Activated naive CD8-positive, alpha-beta T cell (primary cell): ENCODE data around the gene RUNDC3A.

Experiments used
- H3K27ac Mint-ChIP-seq: one replicate; pipeline ENCODE4 v1.8.0; 2021; ENCODE audit warnings: mixed read lengths
- H3K27me3 Mint-ChIP-seq: one replicate; pipeline ENCODE4 v1.8.0; 2021; ENCODE audit warnings: mixed read lengths
- H3K36me3 Mint-ChIP-seq: one replicate; pipeline ENCODE4 v1.8.0; 2021; ENCODE audit warnings: mixed read lengths
- H3K4me1 Mint-ChIP-seq: one replicate; pipeline ENCODE4 v1.8.0; 2021; ENCODE audit warnings: low read depth, mixed read lengths
- H3K4me3 Mint-ChIP-seq: one replicate; pipeline ENCODE4 v1.8.0; 2021; ENCODE audit warnings: mild to moderate bottlenecking, mixed read lengths
- H3K9me3 Mint-ChIP-seq: one replicate; pipeline ENCODE4 v1.8.0; 2021; ENCODE audit warnings: low read depth, mixed read lengths

The RUNDC3A gene

DNA sequence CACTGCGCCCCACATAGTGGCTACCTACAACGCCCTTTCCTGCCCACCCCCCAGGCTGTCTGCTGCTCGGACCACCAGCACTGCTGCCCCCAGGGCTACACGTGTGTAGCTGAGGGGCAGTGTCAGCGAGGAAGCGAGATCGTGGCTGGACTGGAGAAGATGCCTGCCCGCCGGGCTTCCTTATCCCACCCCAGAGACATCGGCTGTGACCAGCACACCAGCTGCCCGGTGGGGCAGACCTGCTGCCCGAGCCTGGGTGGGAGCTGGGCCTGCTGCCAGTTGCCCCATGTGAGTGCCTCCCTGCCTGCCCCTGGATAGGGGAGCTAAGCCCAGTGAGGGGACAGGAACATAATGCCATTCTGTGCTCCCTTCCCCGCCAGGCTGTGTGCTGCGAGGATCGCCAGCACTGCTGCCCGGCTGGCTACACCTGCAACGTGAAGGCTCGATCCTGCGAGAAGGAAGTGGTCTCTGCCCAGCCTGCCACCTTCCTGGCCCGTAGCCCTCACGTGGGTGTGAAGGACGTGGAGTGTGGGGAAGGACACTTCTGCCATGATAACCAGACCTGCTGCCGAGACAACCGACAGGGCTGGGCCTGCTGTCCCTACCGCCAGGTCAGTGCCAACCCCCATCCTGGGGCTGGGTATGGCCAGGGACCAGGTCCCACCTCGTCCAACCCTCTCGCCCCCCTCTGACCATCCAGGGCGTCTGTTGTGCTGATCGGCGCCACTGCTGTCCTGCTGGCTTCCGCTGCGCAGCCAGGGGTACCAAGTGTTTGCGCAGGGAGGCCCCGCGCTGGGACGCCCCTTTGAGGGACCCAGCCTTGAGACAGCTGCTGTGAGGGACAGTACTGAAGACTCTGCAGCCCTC is 43.8 kb downstream of the RUNDC3A start:
- Mint-ChIP-seq H3K36me3 (no peaks in the 10 kb centered on the region), H3K4me1 (peaks cover 2% of the 10 kb centered on the region), H3K27ac (no peak overlapping the region), H3K4me3 (peak overlapping the region; percentile 68), H3K27me3 (no peaks in the 10 kb centered on the region), H3K9me3 (no peaks in the 10 kb centered on the region)

DNA sequence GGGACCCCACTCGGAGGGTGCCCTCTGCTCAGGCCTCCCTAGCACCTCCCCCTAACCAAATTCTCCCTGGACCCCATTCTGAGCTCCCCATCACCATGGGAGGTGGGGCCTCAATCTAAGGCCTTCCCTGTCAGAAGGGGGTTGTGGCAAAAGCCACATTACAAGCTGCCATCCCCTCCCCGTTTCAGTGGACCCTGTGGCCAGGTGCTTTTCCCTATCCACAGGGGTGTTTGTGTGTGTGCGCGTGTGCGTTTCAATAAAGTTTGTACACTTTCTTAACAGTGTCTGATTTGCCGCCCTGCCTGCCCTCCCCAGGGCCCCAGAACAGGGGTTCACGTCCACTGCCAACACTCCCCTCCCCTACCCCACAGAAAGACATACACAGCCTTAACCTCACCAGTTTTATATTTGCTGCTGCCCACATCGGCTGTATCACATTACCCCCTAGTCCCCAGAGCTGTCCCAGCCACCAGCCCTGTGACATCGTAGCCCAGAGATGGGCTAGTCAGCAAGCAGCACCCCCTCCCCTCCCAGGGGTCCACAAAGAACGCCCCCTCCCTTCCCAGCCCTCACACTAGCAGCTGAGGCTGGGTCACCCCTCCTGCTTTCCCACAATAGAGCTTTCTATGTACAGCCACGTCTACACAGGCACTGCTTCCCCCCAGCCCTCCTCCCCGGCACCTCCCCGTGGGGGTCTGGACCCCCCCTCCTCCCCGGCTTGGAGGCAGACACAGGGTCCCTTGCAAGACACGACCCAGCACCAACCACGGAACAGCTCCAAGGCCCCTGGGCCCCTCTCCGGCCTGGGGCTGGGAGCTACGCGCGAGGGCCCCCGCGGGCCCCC is 44.6 kb downstream of the RUNDC3A start:
- H3K27me3 Mint-ChIP-seq: no peaks in the 10 kb centered on the region
- no peak overlapping the region for H3K27ac Mint-ChIP-seq
- no peaks in the 10 kb centered on the region for H3K9me3 Mint-ChIP-seq
- no peaks in the 10 kb centered on the region for H3K36me3 Mint-ChIP-seq
- peak overlapping the region; percentile 68 for H3K4me3 Mint-ChIP-seq
- H3K4me1 Mint-ChIP-seq: peaks cover 2% of the 10 kb centered on the region

DNA sequence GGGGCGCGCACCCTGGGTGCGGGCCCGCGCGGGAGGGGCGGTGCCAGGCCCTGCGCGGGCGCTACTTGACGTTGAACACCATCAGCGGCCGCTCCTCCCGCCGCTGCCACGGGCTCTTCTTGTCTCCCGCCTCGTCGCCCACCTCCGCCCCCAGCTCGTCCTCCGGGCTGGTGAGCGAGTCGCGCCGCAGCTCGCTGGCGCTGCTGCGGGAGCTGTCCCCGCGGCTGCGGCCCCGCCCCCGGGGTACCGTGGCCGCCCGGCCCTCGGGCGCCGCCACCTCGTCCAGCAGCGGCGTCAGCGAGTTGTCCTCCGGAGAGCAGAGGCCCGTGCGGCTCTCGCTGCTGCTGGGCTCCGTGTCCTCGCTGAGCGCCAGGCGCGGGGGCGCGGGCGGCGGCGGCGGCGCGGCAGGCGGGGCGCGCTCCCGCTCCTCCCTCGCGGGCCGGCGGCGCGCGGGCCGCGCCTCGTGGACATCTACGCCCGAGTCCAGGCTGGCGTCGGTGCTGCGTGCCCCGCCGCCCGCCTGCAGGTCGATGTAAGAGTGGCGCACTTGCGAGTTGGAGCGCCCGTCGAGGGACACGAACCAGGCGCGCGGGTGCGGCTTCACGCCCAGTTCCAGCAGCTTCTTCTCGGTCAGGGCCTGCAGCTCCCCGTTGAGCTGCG is 45.4 kb downstream of the RUNDC3A start:
- H3K9me3 Mint-ChIP-seq: no peaks in the 10 kb centered on the region
- peaks cover 3% of the 10 kb centered on the region for H3K4me1 Mint-ChIP-seq
- peak overlapping the region; percentile 73 for H3K4me3 Mint-ChIP-seq
- H3K36me3 Mint-ChIP-seq: no peaks in the 10 kb centered on the region
- H3K27ac Mint-ChIP-seq: no peak overlapping the region
- H3K27me3 Mint-ChIP-seq: no peaks in the 10 kb centered on the region

DNA sequence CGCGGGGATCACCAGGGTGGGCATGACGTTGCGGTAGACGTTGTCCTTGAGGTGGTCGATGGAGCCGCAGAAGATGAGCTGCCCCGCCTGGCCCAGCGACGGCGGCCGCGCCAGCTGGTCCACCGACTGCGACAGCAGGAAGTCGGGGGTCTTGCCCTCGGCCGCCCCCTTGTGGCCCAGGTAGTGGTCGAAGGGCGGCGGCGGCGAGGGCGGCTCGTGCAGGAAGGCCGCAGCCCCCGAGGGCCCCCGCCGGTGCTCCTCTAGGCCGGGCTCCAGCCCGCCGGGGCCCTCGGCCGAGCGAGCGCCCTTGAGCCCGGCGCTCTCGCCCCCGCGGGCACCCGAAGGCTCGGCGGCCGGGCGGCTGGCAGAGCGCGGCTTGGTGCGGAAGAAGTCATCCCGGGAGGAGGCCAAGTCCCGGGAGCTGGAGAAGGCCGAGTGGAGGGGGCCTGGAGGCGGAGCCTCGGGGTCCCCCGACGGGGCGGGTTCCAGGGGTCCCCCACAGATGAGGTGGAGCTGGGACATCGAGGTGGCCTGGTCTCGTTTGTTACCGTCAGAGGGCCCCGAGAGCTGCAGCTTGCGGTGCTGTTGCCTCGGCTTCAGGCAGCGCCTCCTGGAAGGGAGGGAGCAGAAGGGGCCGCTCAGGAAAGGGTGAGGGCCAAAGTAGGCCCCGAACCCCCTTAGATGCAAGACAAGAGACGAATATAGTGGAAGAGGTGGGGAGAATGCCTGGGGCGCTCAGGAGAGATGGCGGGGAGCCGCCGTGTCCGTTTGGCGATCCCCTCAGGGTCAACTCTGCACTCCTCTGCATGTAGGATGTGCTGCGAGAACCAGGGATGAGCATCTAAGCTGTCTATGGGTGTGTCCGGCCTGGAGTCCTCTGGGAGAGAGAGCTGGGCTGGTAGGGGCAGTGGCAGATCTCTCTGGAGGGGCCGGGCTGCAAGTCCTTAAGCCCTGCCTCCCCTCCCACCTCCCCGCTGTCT is 46.5 kb downstream of the RUNDC3A start:
- Mint-ChIP-seq H3K9me3 (no peaks in the 10 kb centered on the region), H3K27ac (no peak overlapping the region), H3K27me3 (no peaks in the 10 kb centered on the region), H3K4me3 (peak overlapping the region; percentile 42), H3K4me1 (peaks cover 9% of the 10 kb centered on the region), H3K36me3 (no peaks in the 10 kb centered on the region)

DNA sequence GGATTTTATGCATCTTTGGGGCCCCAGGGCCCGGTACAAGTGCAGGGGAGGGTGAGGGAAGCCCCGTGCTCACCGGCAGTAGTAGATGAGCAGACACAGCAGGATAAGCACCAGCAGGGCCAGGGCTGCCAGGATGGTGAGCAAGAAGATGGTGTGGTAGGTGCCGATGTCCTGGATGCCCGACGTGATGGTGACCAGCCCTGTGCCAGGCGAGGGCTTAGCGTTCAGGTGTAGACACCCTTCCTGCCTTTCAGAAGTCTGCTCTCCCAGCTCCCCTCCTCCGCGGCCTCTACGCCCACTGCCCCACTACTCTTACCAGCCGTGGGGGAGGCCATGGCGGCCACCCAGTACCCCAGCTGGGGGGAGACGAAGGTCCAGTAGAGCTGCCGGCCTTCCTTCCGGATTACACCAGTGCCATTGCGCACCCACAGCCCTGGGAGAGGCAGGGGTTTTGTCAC is 47.3 kb downstream of the RUNDC3A start:
- Mint-ChIP-seq H3K9me3 (no peaks in the 10 kb centered on the region), H3K36me3 (no peaks in the 10 kb centered on the region), H3K27ac (no peak overlapping the region), H3K27me3 (no peaks in the 10 kb centered on the region), H3K4me1 (peaks cover 8% of the 10 kb centered on the region), H3K4me3 (no peak overlapping the region)

DNA sequence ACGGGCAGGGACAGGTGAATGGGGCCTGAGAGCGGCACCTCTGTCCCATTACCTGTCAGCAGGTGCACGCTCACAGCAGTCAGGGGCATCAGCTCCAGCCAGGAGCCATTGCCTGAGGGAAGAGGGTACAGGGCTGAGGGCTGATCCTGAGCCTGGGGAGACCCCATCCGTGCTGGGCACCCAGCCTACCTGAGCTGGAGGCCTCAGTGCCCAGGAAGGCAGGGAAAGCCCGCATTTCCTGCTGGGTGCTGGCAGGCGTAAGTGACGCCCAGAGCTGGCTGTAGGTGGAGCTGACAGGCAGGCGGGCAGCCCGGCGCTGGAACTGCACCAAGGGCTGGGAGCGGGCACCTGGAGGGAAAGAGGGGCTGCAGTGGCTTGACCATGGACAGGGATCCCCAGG is 47.8 kb downstream of the RUNDC3A start:
- Mint-ChIP-seq H3K9me3 (no peaks in the 10 kb centered on the region), H3K27me3 (no peaks in the 10 kb centered on the region), H3K4me1 (peaks cover 7% of the 10 kb centered on the region), H3K36me3 (no peaks in the 10 kb centered on the region), H3K27ac (no peak overlapping the region), H3K4me3 (no peak overlapping the region)

DNA sequence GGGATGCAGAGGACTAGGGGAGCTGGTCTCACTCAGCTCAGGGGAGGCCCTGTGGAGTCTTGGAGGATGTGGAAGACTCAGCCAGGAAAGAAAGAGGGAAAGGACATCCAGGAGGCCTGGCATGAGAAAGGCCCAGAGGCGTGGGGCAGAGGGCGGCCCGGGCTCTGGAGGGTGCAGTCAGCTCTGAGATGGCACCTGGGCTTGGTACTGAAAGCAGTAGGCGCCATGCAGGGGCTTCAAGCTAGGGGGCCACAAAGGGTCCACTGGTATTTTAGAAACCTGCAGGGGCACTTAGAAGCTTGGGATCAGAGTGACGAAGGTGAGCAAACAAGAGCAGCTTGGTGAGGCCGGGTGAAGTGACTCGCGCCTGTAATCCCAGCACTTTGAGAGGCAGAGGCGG is 49.7 kb downstream of the RUNDC3A start:
- Mint-ChIP-seq H3K9me3 (no peaks in the 10 kb centered on the region), H3K4me1 (peaks cover 7% of the 10 kb centered on the region), H3K27me3 (no peaks in the 10 kb centered on the region), H3K27ac (no peak overlapping the region), H3K36me3 (no peaks in the 10 kb centered on the region), H3K4me3 (no peak overlapping the region)

DNA sequence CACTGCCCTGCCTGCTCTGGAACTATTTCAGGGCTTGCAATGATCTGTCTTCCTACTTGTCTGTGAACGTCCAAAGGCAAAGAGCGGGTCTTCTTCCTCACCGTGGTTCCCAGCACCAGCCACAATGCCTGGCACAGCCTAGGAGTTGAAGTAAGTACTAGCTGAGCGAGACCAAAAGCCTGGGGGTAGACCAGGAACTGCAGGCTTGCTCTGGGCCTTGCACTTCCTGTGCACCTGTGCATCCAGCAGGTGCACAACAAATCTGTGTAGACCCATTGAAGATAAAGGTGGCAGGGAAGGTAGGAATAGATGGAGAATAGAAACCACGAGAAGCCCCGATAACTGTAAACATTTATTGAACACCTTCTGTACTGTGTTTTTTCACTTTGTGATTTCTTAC is 50.6 kb downstream of the RUNDC3A start:
- peaks cover 7% of the 10 kb centered on the region for H3K4me1 Mint-ChIP-seq
- H3K27ac Mint-ChIP-seq: no peak overlapping the region
- H3K27me3 Mint-ChIP-seq: no peaks in the 10 kb centered on the region
- no peak overlapping the region for H3K4me3 Mint-ChIP-seq
- H3K9me3 Mint-ChIP-seq: no peaks in the 10 kb centered on the region
- no peaks in the 10 kb centered on the region for H3K36me3 Mint-ChIP-seq

DNA sequence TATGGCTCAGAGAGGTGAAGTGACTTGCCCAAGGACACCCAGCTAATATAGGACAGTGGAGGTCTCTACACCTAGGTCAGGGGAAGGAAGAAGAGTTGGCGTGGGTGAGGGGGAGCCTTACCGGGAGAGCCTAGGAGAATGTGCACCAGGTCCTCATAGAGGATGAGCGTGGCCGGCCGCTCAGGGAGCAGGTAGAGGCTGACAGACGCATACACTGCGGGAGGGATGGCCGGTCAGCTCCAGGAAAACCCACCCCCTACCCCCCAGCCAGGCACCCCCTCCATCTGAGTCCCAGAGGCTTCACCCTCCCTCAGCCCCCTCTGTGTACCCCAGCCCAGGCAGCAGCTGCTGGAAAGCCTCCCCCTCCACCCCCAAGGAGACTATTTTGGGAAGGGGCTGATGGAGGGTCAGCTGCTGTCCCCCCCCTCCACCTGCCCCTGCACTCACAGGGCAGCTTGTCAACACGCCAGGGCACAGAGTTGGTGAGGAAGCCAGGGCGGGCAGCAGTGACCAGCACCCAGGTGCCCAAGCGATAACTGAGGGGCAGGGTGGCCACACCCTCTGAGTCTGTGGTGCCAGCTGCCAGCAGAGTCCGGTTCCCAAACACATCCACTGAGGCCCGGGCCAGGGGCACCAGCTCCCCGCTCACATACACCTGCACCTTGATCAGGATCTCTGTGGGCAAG is 51.2 kb downstream of the RUNDC3A start:
- H3K27me3 Mint-ChIP-seq: no peaks in the 10 kb centered on the region
- no peak overlapping the region for H3K4me3 Mint-ChIP-seq
- peaks cover 7% of the 10 kb centered on the region for H3K4me1 Mint-ChIP-seq
- H3K27ac Mint-ChIP-seq: no peak overlapping the region
- H3K9me3 Mint-ChIP-seq: no peaks in the 10 kb centered on the region
- H3K36me3 Mint-ChIP-seq: no peaks in the 10 kb centered on the region

DNA sequence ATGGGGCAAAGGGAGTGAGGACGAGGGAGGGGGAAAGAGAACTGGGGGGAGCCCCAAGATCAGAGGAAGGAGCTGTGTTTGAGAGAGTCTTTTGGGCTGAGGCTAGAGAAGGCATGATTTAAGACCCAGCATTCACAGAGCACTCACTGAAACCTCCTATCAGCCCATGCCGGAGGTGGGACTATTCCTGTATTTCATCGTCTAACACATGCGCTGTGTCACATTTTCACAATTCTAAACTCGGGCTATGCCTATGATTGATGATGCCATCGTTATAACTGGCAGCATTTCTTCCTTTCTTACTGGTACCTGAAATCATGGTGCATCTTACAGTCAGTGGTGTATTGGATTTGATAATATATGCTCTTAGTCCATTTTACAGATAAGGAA is 51.7 kb downstream of the RUNDC3A start:
- no peak overlapping the region for H3K27ac Mint-ChIP-seq
- H3K27me3 Mint-ChIP-seq: no peaks in the 10 kb centered on the region
- H3K4me1 Mint-ChIP-seq: peaks cover 9% of the 10 kb centered on the region
- H3K4me3 Mint-ChIP-seq: no peak overlapping the region
- no peaks in the 10 kb centered on the region for H3K9me3 Mint-ChIP-seq
- no peaks in the 10 kb centered on the region for H3K36me3 Mint-ChIP-seq

DNA sequence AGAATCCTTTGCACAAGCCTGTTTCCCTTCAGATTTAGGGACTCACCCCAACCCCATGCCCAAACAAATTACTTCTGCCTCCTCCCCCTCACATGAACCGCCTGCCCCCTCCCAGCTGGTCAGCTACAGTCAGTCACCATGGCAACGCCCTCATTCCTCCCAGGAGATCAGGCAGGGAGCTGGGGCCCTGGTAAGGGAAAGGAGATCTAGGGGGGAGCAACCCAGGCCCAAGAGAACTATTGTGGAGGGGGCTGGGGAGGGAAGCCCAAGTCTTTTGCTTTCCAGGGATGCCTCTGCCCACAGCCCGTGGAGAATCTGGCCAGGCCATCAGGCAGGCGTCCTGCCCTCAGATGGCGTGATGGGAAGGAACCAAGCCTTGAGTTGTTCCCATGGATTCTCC is 52.4 kb downstream of the RUNDC3A start:
- Mint-ChIP-seq H3K4me3 (no peak overlapping the region), H3K9me3 (no peaks in the 10 kb centered on the region), H3K4me1 (peaks cover 9% of the 10 kb centered on the region), H3K36me3 (no peaks in the 10 kb centered on the region), H3K27ac (no peak overlapping the region), H3K27me3 (peaks cover 2% of the 10 kb centered on the region)

DNA sequence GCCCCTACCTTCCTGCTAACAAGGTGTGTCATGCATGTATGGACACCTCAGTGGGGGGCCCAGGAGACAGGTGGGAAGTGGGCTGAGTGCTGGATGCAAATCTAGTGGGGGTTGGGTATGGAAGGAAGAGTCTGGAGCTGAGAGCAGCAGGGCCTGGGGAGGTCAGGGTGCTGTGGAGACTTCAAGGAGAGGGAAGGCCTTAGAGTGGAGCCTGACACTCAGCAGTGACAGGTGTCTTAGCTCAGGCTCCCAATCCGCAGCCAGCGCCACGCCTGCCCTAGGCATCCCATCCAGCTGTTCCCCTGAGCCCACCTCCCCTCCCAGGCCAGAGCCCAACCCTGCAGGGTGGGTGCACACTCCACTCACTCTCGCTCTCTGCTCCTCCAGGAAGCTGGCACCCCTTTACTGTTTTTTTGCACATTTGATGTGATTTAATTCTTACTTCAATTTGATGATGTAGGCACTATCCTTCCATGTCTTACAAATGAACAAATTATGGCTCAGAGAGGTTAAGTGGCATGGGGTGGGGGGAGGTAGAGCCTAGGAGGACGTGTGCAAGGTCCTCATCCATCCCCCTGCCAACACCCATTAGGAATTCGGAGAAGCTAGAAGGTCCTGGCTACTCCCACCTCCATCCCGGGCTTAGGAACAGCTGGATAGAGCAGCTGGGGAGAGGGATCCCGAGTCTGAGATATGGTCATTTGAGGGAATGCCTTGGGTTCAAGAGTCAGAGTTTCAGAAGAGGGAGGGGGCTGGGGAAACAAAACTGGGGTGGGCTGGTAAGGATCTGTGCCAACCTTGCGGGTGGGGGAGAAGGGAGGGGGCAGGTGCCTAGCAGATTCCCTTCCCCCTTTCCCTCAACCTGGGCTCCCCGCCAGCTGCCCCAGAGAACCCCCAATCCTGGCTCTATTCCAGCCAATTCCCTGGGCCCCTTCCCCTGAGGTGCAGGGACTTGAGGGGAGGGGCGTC is 53.2 kb downstream of the RUNDC3A start:
- Mint-ChIP-seq H3K27ac (no peak overlapping the region), H3K9me3 (no peaks in the 10 kb centered on the region), H3K27me3 (peaks cover 2% of the 10 kb centered on the region), H3K4me1 (peaks cover 9% of the 10 kb centered on the region), H3K4me3 (no peak overlapping the region), H3K36me3 (no peaks in the 10 kb centered on the region)

DNA sequence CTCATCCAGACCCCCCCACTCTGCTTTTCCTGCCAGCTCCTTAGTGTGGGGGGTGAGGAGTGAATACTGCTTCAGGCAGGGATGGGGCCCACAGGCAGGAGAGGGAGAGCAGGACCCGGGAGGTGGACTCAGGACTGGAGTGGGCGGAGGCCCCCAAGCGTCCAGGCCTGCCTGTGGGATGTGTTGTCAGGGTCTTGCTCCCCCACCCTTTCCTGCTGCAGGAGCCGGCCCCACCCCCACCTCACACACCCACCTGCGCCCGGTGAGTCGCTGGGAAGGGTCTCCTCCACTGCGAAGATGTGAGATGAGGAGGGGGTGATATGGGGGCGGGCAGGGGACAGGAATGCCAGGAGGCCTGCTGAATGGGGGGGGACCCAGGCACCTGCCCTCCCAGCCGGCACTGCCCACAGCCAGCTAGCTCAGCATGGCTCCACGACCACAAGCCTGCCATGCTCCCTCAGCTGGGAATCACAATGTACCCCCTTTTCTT is 54.1 kb downstream of the RUNDC3A start:
- H3K9me3 Mint-ChIP-seq: no peaks in the 10 kb centered on the region
- H3K36me3 Mint-ChIP-seq: no peaks in the 10 kb centered on the region
- H3K4me3 Mint-ChIP-seq: no peak overlapping the region
- peaks cover 2% of the 10 kb centered on the region for H3K27me3 Mint-ChIP-seq
- H3K27ac Mint-ChIP-seq: no peak overlapping the region
- H3K4me1 Mint-ChIP-seq: peaks cover 9% of the 10 kb centered on the region
